ENCODE measurements around the gene SF3B2.

DNA sequence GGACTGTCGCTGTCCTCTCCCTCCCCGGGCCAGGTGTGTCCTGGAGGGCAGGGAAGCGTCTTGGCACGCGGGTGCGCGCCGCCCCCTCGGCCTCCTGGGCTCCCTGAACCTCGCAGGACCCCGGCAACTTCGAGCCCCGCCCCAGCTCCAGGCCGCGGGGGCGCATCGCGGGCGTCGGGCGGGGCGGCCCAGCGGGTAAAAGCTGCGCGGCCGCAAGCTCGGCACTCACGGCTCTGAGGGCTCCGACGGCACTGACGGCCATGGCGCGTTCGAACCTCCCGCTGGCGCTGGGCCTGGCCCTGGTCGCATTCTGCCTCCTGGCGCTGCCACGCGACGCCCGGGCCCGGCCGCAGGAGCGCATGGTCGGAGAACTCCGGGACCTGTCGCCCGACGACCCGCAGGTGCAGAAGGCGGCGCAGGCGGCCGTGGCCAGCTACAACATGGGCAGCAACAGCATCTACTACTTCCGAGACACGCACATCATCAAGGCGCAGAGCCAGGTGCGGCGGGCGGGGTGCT, 40.3 kb upstream of the SF3B2 start, which contains the start of gene CST6:
- TF ChIP-seq POLR2AphosphoS5 (IDR thresholded peaks at IDR 0.05; ENCODE audit: low read depth, low read length): 0 out of 2 replicates have a peak, but pooled peaks have one; percentile 42
- TF ChIP-seq RAD21 (IDR thresholded peaks at IDR 0.05; ENCODE audit: low read depth): no peak
